Measurements from ENCODE around the gene DNAH11.

Gene DNAH11

GRCh38 chr7:21902240-21902639 lies 359.4 kb downstream of the DNAH11 start:
- Histone ChIP-seq H3K27me3 (ENCODE audit: control insufficient read depth, insufficient read depth, low read length) (no peaks in the 10 kb centered on the region), H3K9ac (ENCODE audit: low read depth, low read length) (no peak overlapping the region), H3K36me3 (ENCODE audit: control insufficient read depth, insufficient read depth, low read length) (peaks cover 54% of the 10 kb centered on the region), H3K9me3 (ENCODE audit: control insufficient read depth, insufficient read depth, low read length) (no peaks in the 10 kb centered on the region), H3K4me1 (ENCODE audit: control insufficient read depth, insufficient read depth, low read length) (no peaks in the 10 kb centered on the region), H3K4me3 (ENCODE audit: low read depth, low read length) (no peak overlapping the region)

- Histone ChIP-seq H3K4me3 (ENCODE audit: low read depth, low read length) (no peak overlapping the region), H3K36me3 (ENCODE audit: control insufficient read depth, insufficient read depth, low read length) (peaks cover 62% of the 10 kb centered on the region), H3K27me3 (ENCODE audit: control insufficient read depth, insufficient read depth, low read length) (no peaks in the 10 kb centered on the region), H3K9me3 (ENCODE audit: control insufficient read depth, insufficient read depth, low read length) (no peaks in the 10 kb centered on the region), H3K4me1 (ENCODE audit: control insufficient read depth, insufficient read depth, low read length) (no peaks in the 10 kb centered on the region), H3K9ac (ENCODE audit: low read depth, low read length) (no peak overlapping the region)
Measured at GRCh38 chr7:21903020-21903786, 360.4 kb downstream of the DNAH11 start.

DNA sequence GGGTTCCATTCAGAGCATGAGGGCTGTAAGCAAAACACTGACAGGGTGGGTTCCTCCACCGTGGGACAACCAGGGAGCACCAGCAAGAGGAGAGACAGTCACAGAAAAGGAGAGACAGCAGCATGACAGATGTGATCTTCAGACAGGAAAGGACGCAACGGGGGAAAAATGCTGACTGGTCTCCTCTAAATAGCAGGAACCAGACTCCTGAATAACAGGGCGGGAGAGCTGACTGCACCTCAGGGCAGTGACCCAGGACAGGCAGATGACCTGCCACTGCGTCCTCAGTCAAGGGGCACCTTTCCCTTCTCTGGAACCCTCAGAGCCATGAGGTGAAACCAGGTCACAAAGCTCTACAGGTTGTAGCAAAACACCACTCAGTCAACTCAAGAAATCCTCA lies 365.9 kb downstream of the DNAH11 start:
- Histone ChIP-seq H3K9me3 (ENCODE audit: control insufficient read depth, insufficient read depth, low read length) (no peaks in the 10 kb centered on the region), H3K4me3 (ENCODE audit: low read depth, low read length) (no peak overlapping the region), H3K9ac (ENCODE audit: low read depth, low read length) (no peak overlapping the region), H3K27me3 (ENCODE audit: control insufficient read depth, insufficient read depth, low read length) (no peaks in the 10 kb centered on the region), H3K36me3 (ENCODE audit: control insufficient read depth, insufficient read depth, low read length) (peaks cover 58% of the 10 kb centered on the region), H3K4me1 (ENCODE audit: control insufficient read depth, insufficient read depth, low read length) (no peaks in the 10 kb centered on the region)

- H3K9ac ChIP-seq (ENCODE audit: low read depth, low read length) = no peak overlapping the region
- no peaks in the 10 kb centered on the region for H3K9me3 ChIP-seq (ENCODE audit: control insufficient read depth, insufficient read depth, low read length)
- no peaks in the 10 kb centered on the region for H3K27me3 ChIP-seq (ENCODE audit: control insufficient read depth, insufficient read depth, low read length)
- H3K4me3 ChIP-seq (ENCODE audit: low read depth, low read length) = no peak overlapping the region
- no peaks in the 10 kb centered on the region for H3K4me1 ChIP-seq (ENCODE audit: control insufficient read depth, insufficient read depth, low read length)
- peaks cover 61% of the 10 kb centered on the region for H3K36me3 ChIP-seq (ENCODE audit: control insufficient read depth, insufficient read depth, low read length)
Measured at GRCh38 chr7:21910253-21910652, 367.4 kb downstream of the DNAH11 start.

DNA sequence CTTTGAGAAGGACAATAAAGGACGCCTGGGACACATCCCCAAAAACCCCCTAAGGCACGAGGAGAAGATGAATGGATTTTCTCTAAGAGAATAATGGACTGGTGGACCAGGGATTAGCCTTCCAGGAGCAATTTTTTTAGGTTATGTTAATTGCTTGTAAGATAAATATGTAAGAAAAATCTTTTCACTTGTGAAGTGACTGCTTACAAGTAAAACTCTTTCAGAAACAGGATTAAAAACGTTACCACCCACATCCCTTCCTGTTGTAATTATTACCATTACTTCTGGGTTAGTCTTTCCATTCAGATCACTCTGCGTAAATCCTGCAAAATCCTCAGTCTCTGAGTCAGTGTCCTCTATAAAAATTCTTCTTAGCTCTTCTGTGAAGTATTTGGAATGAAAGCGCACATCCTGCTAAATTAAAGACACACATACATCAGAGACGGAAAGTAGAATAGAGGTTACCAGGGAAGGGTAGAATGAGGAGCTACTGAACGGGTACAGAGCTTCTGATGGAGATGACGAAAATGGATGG lies 368.6 kb downstream of the DNAH11 start:
- H3K4me3 ChIP-seq (ENCODE audit: low read depth, low read length) = no peak overlapping the region
- no peaks in the 10 kb centered on the region for H3K9me3 ChIP-seq (ENCODE audit: control insufficient read depth, insufficient read depth, low read length)
- H3K4me1 ChIP-seq (ENCODE audit: control insufficient read depth, insufficient read depth, low read length) = no peaks in the 10 kb centered on the region
- no peak overlapping the region for H3K9ac ChIP-seq (ENCODE audit: low read depth, low read length)
- peaks cover 56% of the 10 kb centered on the region for H3K36me3 ChIP-seq (ENCODE audit: control insufficient read depth, insufficient read depth, low read length)
- H3K27me3 ChIP-seq (ENCODE audit: control insufficient read depth, insufficient read depth, low read length) = no peaks in the 10 kb centered on the region

GRCh38 chr7:21912305-21912704 lies 369.5 kb downstream of the DNAH11 start:
- Histone ChIP-seq H3K36me3 (ENCODE audit: control insufficient read depth, insufficient read depth, low read length) (peaks cover 54% of the 10 kb centered on the region), H3K4me3 (ENCODE audit: low read depth, low read length) (no peak overlapping the region), H3K9me3 (ENCODE audit: control insufficient read depth, insufficient read depth, low read length) (no peaks in the 10 kb centered on the region), H3K4me1 (ENCODE audit: control insufficient read depth, insufficient read depth, low read length) (no peaks in the 10 kb centered on the region), H3K27me3 (ENCODE audit: control insufficient read depth, insufficient read depth, low read length) (no peaks in the 10 kb centered on the region), H3K9ac (ENCODE audit: low read depth, low read length) (no peak overlapping the region)

DNA sequence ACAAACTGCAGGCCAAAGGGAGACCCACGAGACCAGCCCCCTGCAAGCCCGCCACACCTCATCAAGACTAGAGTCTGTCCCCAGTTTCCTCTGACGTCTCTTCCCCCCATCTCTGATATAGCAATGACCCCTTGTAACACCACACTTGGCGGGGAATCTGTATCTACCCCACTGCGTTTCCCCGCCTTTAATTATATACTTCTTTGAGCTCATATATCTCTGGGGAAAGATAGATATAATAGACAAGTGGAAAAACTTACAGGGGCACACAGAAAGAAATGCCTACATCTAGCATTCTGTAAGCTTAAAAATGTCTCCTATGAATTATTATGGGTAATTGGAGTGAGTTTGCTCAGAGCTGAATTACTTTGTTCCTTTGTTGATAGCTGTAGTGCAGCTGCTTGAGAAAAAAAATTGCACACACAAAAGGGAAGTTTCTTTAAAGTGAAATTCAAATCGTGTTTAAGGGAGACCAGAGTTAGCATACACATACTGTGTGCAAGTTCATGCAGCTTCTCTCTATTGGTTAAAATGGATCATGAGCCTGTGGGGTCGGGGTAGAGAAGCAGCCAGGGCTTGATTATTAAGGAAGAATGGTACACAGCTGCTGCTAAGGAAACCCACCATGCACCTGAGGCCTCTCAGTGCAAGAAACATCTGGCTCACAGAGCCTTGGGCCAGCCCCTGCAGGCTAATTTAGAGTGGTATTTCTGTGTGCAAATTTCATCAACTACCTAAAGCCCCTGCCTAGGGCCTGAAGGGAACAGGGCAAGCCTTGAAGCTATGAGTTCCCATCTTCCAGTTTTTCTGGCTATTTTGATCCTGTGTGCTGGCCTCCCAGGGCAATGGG lies 370.3 kb downstream of the DNAH11 start:
- Histone ChIP-seq H3K27me3 (ENCODE audit: control insufficient read depth, insufficient read depth, low read length) (no peaks in the 10 kb centered on the region), H3K9me3 (ENCODE audit: control insufficient read depth, insufficient read depth, low read length) (no peaks in the 10 kb centered on the region), H3K4me3 (ENCODE audit: low read depth, low read length) (no peak overlapping the region), H3K4me1 (ENCODE audit: control insufficient read depth, insufficient read depth, low read length) (no peaks in the 10 kb centered on the region), H3K36me3 (ENCODE audit: control insufficient read depth, insufficient read depth, low read length) (peaks cover 47% of the 10 kb centered on the region), H3K9ac (ENCODE audit: low read depth, low read length) (no peak overlapping the region)

DNA sequence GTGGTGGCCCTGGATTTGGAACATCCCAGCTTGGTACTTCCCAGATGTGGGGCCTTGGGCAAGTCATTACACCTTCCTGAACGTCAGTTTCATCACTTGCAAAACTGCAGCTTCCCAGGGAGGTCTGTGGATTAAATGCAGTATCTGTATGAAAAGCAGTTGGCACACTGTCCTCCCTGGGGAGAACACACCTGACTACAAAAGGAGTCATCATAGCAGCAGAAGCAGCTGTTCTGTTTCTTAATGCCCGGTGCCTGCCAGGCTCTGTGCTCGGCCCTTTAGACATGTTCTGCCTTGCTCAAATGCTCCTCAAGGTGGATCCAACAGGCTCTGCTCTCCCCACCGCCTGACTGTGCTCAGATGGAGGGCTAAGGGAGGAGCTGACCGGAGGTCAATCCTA lies 371.8 kb downstream of the DNAH11 start:
- Histone ChIP-seq H3K4me3 (ENCODE audit: low read depth, low read length) (no peak overlapping the region), H3K27me3 (ENCODE audit: control insufficient read depth, insufficient read depth, low read length) (no peaks in the 10 kb centered on the region), H3K9ac (ENCODE audit: low read depth, low read length) (no peak overlapping the region), H3K9me3 (ENCODE audit: control insufficient read depth, insufficient read depth, low read length) (no peaks in the 10 kb centered on the region), H3K36me3 (ENCODE audit: control insufficient read depth, insufficient read depth, low read length) (peaks cover 41% of the 10 kb centered on the region), H3K4me1 (ENCODE audit: control insufficient read depth, insufficient read depth, low read length) (peaks cover 4% of the 10 kb centered on the region)

- peaks cover 5% of the 10 kb centered on the region for H3K4me1 ChIP-seq (ENCODE audit: control insufficient read depth, insufficient read depth, low read length)
- no peak overlapping the region for H3K4me3 ChIP-seq (ENCODE audit: low read depth, low read length)
- no peak overlapping the region for H3K9ac ChIP-seq (ENCODE audit: low read depth, low read length)
- H3K27me3 ChIP-seq (ENCODE audit: control insufficient read depth, insufficient read depth, low read length) = no peaks in the 10 kb centered on the region
- H3K36me3 ChIP-seq (ENCODE audit: control insufficient read depth, insufficient read depth, low read length) = peaks cover 39% of the 10 kb centered on the region
- H3K9me3 ChIP-seq (ENCODE audit: control insufficient read depth, insufficient read depth, low read length) = no peaks in the 10 kb centered on the region
Measured at GRCh38 chr7:21915140-21915539, 372.3 kb downstream of the DNAH11 start.

GRCh38 chr7:21916176-21916575 lies 373.3 kb downstream of the DNAH11 start:
- Histone ChIP-seq H3K36me3 (ENCODE audit: control insufficient read depth, insufficient read depth, low read length) (peaks cover 31% of the 10 kb centered on the region), H3K4me1 (ENCODE audit: control insufficient read depth, insufficient read depth, low read length) (peaks cover 8% of the 10 kb centered on the region), H3K27me3 (ENCODE audit: control insufficient read depth, insufficient read depth, low read length) (no peaks in the 10 kb centered on the region), H3K4me3 (ENCODE audit: low read depth, low read length) (no peak overlapping the region), H3K9me3 (ENCODE audit: control insufficient read depth, insufficient read depth, low read length) (no peaks in the 10 kb centered on the region), H3K9ac (ENCODE audit: low read depth, low read length) (no peak overlapping the region)

DNA sequence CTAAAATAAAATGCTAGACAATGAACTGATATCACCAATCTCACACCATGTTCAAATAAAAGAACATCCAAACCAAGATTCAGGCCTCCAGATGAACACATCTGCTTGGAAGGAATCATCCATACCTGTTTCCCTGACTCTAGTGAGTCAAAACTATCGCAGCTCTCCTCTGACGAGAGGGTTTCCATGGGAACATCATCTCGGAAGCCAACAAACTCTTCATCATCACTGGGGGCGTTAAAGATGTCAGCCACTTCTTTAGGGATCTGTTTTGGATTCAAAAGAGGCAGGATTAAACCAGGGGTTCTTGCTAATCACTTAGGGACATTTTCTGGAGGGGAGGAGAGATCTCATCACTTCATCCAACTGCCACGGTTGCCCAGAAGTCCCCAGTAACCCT lies 373.8 kb downstream of the DNAH11 start:
- Histone ChIP-seq H3K9me3 (ENCODE audit: control insufficient read depth, insufficient read depth, low read length) (no peaks in the 10 kb centered on the region), H3K4me1 (ENCODE audit: control insufficient read depth, insufficient read depth, low read length) (peaks cover 8% of the 10 kb centered on the region), H3K36me3 (ENCODE audit: control insufficient read depth, insufficient read depth, low read length) (peaks cover 28% of the 10 kb centered on the region), H3K9ac (ENCODE audit: low read depth, low read length) (no peak overlapping the region), H3K27me3 (ENCODE audit: control insufficient read depth, insufficient read depth, low read length) (no peaks in the 10 kb centered on the region), H3K4me3 (ENCODE audit: low read depth, low read length) (no peak overlapping the region)

GRCh38 chr7:21918216-21918615 lies 375.4 kb downstream of the DNAH11 start:
- H3K4me3 ChIP-seq (ENCODE audit: low read depth, low read length) = no peak overlapping the region
- H3K4me1 ChIP-seq (ENCODE audit: control insufficient read depth, insufficient read depth, low read length) = peaks cover 13% of the 10 kb centered on the region
- no peak overlapping the region for H3K9ac ChIP-seq (ENCODE audit: low read depth, low read length)
- H3K9me3 ChIP-seq (ENCODE audit: control insufficient read depth, insufficient read depth, low read length) = no peaks in the 10 kb centered on the region
- peaks cover 22% of the 10 kb centered on the region for H3K36me3 ChIP-seq (ENCODE audit: control insufficient read depth, insufficient read depth, low read length)
- H3K27me3 ChIP-seq (ENCODE audit: control insufficient read depth, insufficient read depth, low read length) = no peaks in the 10 kb centered on the region

All from iPS-15b (cell line).